ENCODE data around the gene PGLYRP2.
A peak's percentile ranks its signal among the peaks of the same experiment; 100 is the strongest.
"Not testable (repeated sequence)": the region's sequence is repeated elsewhere in the genome, so short reads cannot be mapped to it uniquely, and the experiment has no call there.

The PGLYRP2 gene

GRCh38 chr19:15488489-15489226 is 9.4 kb upstream of the PGLYRP2 start:
- DNase-seq (ENCODE audit: low read depth in 1 of 2, low spot score in 1 of 2): no peak

GRCh38 chr19:15487038-15487437 is 7.7 kb upstream of the PGLYRP2 start:
- DNase-seq (ENCODE audit: low read depth in 1 of 2, low spot score in 1 of 2): no peak

- DNase-seq (ENCODE audit: low read depth in 1 of 2, low spot score in 1 of 2): not testable (repeated sequence)
These were observed 6.5 kb upstream of the PGLYRP2 start for GRCh38 chr19:15485768-15486167.

- not testable (repeated sequence) for DNase-seq (ENCODE audit: low read depth in 1 of 2, low spot score in 1 of 2)
These were observed 1.7 kb upstream of the PGLYRP2 start for GRCh38 chr19:15480996-15481395.

- DNase-seq (ENCODE audit: low read depth in 1 of 2, low spot score in 1 of 2): no peak
These were observed 3.0 kb downstream of the PGLYRP2 start for GRCh38 chr19:15476325-15476724.

- no peak for DNase-seq (ENCODE audit: low read depth in 1 of 2, low spot score in 1 of 2)
These were observed 3.7 kb downstream of the PGLYRP2 start for GRCh38 chr19:15475611-15476010.

- DNase-seq (ENCODE audit: low read depth in 1 of 2, low spot score in 1 of 2): no peak
These were observed 4.1 kb downstream of the PGLYRP2 start for GRCh38 chr19:15475169-15475568.

- not testable (repeated sequence) for DNase-seq (ENCODE audit: low read depth in 1 of 2, low spot score in 1 of 2)
These were observed 5.5 kb downstream of the PGLYRP2 start for GRCh38 chr19:15473821-15474220.

- no peak for DNase-seq (ENCODE audit: low read depth in 1 of 2, low spot score in 1 of 2)
These were observed 7.6 kb downstream of the PGLYRP2 start for GRCh38 chr19:15471639-15472101.

GRCh38 chr19:15469513-15470297 is 9.6 kb downstream of the PGLYRP2 start:
- no peak for DNase-seq (ENCODE audit: low read depth in 1 of 2, low spot score in 1 of 2)

- no peak for DNase-seq (ENCODE audit: low read depth in 1 of 2, low spot score in 1 of 2)
These were observed 10.4 kb downstream of the PGLYRP2 start for GRCh38 chr19:15468675-15469512.

GRCh38 chr19:15467734-15468214 is 11.5 kb downstream of the PGLYRP2 start:
- DNase-seq (ENCODE audit: low read depth in 1 of 2, low spot score in 1 of 2): no peak

GRCh38 chr19:15466851-15467733 is 12.2 kb downstream of the PGLYRP2 start:
- peak; percentile 21 to 35 for DNase-seq (ENCODE audit: low read depth in 1 of 2, low spot score in 1 of 2)

GRCh38 chr19:15464394-15465385 is 14.6 kb downstream of the PGLYRP2 start, which contains the start of gene RASAL3:
Gene RASAL3, minus strand, starts transcription at chr19:15464544. Its CDS starts 186 bp downstream, at chr19:15464358.
- DNase-seq (ENCODE audit: low read depth in 1 of 2, low spot score in 1 of 2): peak; percentile 41 to 54

GRCh38 chr19:15463861-15464371 is 15.4 kb downstream of the PGLYRP2 start:
- DNase-seq (ENCODE audit: low read depth in 1 of 2, low spot score in 1 of 2): peak; percentile 52 to 65

GRCh38 chr19:15461694-15462093 is 17.6 kb downstream of the PGLYRP2 start:
- no peak for DNase-seq (ENCODE audit: low read depth in 1 of 2, low spot score in 1 of 2)

GRCh38 chr19:15457701-15458484 is 21.4 kb downstream of the PGLYRP2 start:
- no peak for DNase-seq (ENCODE audit: low read depth in 1 of 2, low spot score in 1 of 2)

Measured in stimulated activated CD4-positive, alpha-beta T cell treated with anti-CD3 and anti-CD28 coated beads, Interleukin-15, amount 100 ng/mL, for 1 hour (primary cell).